Loucy (cell line): Measurements from ENCODE around the gene SYNDIG1.

Source experiments
- EZH2phosphoT487 ChIP-seq: fragments of 200-600 bp; IDR thresholded peaks from 2 replicates; pipeline ENCODE4 v1.6.1; 2018; ENCODE audit warnings: antibody characterized with exemption, mild to moderate bottlenecking, moderate library complexity, borderline replicate concordance
- TF ChIP-seq, protein P1 (sequence below): fragments of 200-600 bp; sonication (generic); conservative IDR thresholded peaks from 2 replicates; pipeline ENCODE4 v1.5.1; 2014; ENCODE audit warnings: mild to moderate bottlenecking, antibody characterized with exemption, low read length

DNA sequence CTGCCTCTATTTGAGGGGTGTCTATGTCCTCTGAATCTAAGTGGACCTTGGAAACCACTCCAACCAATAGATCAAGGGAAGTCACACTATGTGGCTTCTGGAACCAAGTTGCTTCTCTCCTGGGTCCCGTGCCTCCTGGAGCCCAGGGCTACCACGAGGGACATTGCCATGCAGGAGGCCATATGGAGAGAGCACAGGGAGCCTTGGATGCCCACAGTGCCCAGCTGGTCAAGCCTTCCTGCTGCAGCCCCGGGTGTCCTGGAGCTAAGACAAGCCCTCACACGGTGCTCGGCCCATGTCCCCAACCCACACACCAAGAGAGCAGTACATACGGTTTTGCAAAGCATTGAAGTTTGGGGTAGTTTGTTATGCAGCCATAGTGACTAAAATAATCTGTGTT lies 231.6 kb downstream of the SYNDIG1 start:
- TF ChIP-seq, protein P1, sequence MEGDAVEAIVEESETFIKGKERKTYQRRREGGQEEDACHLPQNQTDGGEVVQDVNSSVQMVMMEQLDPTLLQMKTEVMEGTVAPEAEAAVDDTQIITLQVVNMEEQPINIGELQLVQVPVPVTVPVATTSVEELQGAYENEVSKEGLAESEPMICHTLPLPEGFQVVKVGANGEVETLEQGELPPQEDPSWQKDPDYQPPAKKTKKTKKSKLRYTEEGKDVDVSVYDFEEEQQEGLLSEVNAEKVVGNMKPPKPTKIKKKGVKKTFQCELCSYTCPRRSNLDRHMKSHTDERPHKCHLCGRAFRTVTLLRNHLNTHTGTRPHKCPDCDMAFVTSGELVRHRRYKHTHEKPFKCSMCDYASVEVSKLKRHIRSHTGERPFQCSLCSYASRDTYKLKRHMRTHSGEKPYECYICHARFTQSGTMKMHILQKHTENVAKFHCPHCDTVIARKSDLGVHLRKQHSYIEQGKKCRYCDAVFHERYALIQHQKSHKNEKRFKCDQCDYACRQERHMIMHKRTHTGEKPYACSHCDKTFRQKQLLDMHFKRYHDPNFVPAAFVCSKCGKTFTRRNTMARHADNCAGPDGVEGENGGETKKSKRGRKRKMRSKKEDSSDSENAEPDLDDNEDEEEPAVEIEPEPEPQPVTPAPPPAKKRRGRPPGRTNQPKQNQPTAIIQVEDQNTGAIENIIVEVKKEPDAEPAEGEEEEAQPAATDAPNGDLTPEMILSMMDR = no peak
- TF ChIP-seq EZH2phosphoT487 = no peak
